ENCODE measurements around the gene DPM3.
"Not testable (repeated sequence)": the region's sequence is repeated elsewhere in the genome, so short reads cannot be mapped to it uniquely, and the experiment has no call there.

Gene DPM3

GRCh38 chr1:155127105-155127966, 13.0 kb downstream of the DPM3 start, which contains the start of gene EFNA1:
TSS of gene EFNA1 (plus strand) at chr1:155127876. CDS start at chr1:155127978, 102 bp downstream.
- DNase-seq (ENCODE audit: extremely low spot score, insufficient read length, low read depth) = no peak
- FAIRE-seq = no peak

- no peak for FAIRE-seq
- no peak for DNase-seq (ENCODE audit: extremely low spot score, insufficient read length, low read depth)
Observed at GRCh38 chr1:155126556-155127104, 13.7 kb downstream of the DPM3 start.

GRCh38 chr1:155125946-155126555, 14.3 kb downstream of the DPM3 start:
- DNase-seq (ENCODE audit: extremely low spot score, insufficient read length, low read depth) (no peak), FAIRE-seq (no peak)

- no peak for DNase-seq (ENCODE audit: extremely low spot score, insufficient read length, low read depth)
- no peak for FAIRE-seq
Observed at GRCh38 chr1:155125511-155125945, 14.8 kb downstream of the DPM3 start.

GRCh38 chr1:155124503-155125463, 15.5 kb downstream of the DPM3 start:
- DNase-seq (ENCODE audit: extremely low spot score, insufficient read length, low read depth) (no peak), FAIRE-seq (no peak)

- FAIRE-seq (no peak), DNase-seq (ENCODE audit: extremely low spot score, insufficient read length, low read depth) (no peak)
Observed at GRCh38 chr1:155123801-155124200, 16.5 kb downstream of the DPM3 start.

GRCh38 chr1:155122308-155122707, 18.0 kb downstream of the DPM3 start:
- FAIRE-seq (no peak), DNase-seq (ENCODE audit: extremely low spot score, insufficient read length, low read depth) (no peak)

- no peak for DNase-seq (ENCODE audit: extremely low spot score, insufficient read length, low read depth)
- no peak for FAIRE-seq
Observed at GRCh38 chr1:155121249-155121648, 19.1 kb downstream of the DPM3 start.

GRCh38 chr1:155120253-155120652, 20.1 kb downstream of the DPM3 start:
- DNase-seq (ENCODE audit: extremely low spot score, insufficient read length, low read depth) (no peak), FAIRE-seq (no peak)

- not testable (repeated sequence) for FAIRE-seq; DNase-seq (ENCODE audit: extremely low spot score, insufficient read length, low read depth)
Observed at GRCh38 chr1:155118090-155118489, 22.2 kb downstream of the DPM3 start.

- DNase-seq (ENCODE audit: extremely low spot score, insufficient read length, low read depth) (no peak), FAIRE-seq (no peak)
Observed at GRCh38 chr1:155117610-155118009, 22.7 kb downstream of the DPM3 start.

GRCh38 chr1:155116113-155116764, 24.1 kb downstream of the DPM3 start:
- DNase-seq (ENCODE audit: extremely low spot score, insufficient read length, low read depth) (no peak), FAIRE-seq (no peak)

GRCh38 chr1:155113450-155113980, 26.8 kb downstream of the DPM3 start:
- FAIRE-seq (no peak), DNase-seq (ENCODE audit: extremely low spot score, insufficient read length, low read depth) (no peak)

- DNase-seq (ENCODE audit: extremely low spot score, insufficient read length, low read depth) (no peak), FAIRE-seq (no peak)
Observed at GRCh38 chr1:155110826-155111225, 29.5 kb downstream of the DPM3 start.

- FAIRE-seq = no peak
- no peak for DNase-seq (ENCODE audit: extremely low spot score, insufficient read length, low read depth)
Observed at GRCh38 chr1:155110381-155110780, 29.9 kb downstream of the DPM3 start.

GRCh38 chr1:155108296-155108695, 32.0 kb downstream of the DPM3 start:
- DNase-seq (ENCODE audit: extremely low spot score, insufficient read length, low read depth) = no peak
- no peak for FAIRE-seq

- FAIRE-seq (no peak), DNase-seq (ENCODE audit: extremely low spot score, insufficient read length, low read depth) (no peak)
Observed at GRCh38 chr1:155107309-155108264, 32.7 kb downstream of the DPM3 start.

- no peak for DNase-seq (ENCODE audit: extremely low spot score, insufficient read length, low read depth)
- FAIRE-seq = no peak
Observed at GRCh38 chr1:155106862-155107261, 33.5 kb downstream of the DPM3 start.

All from GM18507 (cell line).